ENCODE data around the gene KRTAP10-1. TPM values are rescaled to one million over a fixed set of nuclear protein-coding genes. Genes with fewer than 3 reads are reported as not detected.
"Not testable (repeated sequence)": the region's sequence is repeated elsewhere in the genome, so short reads cannot be mapped to it uniquely, and the experiment has no call there.

Gene KRTAP10-1
- total RNA-seq, 1 experiment from 2014 or later: not detected

DNA sequence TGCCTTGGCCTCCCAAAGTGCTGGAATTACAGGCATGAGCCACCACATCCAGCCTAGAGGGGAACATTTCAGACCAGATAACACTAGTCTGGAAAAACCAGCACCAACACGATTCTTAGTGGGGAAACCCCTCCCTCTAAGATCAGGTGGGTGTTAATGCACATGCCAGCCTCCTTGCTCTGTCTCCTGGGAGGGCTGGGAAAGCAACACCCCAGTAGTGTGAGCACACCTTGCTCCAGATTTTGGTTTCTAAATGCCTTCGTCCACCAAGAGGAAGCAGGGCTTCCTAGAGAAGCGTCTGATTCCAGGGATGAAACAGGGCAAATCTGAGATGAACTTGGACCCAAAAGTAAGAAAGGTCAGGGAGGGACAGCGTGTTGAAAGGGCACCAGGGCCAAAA is 31.3 kb upstream of the KRTAP10-1 start:
- no peak for DNase-seq (ENCODE audit: low spot score)

DNA sequence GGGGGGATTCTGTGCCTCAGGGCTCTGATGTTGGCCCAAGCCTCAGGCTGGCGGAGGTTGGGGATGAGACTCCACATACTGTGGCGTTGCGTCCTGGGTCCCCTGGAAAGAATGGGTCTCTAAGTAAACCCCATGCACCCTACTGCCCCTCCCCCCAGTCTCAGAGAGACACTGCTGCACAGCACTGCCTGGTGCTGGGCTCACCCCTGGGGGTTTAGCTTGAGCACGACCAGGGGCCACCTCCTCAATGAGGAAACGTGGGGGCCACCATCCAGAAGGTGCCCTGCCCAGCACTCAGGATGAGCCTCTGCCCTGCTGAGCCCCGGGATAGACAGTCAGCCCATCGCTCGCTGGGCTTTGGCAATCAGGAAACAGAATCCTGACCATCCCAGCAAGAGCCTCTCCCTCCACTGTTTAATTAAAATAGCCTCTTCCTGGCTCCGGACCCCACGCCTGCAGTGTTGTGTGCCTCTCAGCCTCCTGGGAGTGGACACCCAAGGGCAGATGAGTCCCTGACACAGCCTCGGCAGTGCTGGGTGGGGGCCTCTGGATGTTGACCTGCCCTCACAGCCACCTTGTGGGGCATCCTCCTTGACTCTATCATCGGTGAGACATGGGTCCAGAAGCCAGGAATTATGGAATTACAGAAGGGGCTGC is 30.0 kb upstream of the KRTAP10-1 start:
- no peak for DNase-seq (ENCODE audit: low spot score)

DNA sequence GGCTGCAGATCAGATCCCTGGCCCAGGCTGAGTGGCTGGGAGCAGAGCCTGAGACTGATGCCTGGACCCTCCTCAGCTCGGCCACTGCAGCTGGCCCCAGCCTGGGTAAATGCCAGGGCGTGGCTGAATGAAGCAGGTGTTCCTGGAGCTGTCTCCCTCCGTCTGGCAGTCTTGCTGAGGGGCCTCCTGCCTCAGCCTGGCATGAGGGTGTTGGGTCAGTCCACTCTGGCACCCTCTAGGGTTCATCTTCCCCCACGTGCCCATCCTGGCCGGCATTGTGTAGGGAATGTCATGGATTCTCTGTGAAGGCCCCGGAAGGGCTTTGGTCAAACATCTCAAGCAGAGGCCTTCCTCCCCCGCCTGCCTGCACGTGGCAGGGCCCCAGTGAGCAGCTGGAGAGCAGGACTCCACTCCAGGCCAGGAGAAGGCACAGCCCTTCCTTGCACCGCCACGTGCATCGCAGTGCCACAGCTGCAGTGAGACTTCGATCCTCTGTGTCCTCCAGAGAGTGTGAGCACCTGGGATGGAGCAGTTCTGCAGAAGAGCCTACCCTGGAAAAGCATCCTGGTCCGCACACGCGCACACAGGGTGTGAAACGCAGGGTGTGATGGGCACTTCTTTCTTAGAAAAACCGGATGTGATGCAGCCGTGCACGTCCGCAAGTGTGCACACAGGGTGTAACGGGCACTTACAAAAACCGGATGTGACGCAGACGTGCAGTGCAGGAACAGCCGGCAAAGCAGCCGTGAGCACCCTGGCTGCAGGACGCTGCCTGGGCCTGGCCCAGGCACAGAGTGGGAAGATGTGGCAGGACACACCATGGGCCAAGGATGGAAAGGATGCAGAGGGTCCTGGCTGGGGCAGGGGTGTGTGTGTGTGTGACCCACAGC is 28.9 kb upstream of the KRTAP10-1 start:
- no peak for DNase-seq (ENCODE audit: low spot score)

DNA sequence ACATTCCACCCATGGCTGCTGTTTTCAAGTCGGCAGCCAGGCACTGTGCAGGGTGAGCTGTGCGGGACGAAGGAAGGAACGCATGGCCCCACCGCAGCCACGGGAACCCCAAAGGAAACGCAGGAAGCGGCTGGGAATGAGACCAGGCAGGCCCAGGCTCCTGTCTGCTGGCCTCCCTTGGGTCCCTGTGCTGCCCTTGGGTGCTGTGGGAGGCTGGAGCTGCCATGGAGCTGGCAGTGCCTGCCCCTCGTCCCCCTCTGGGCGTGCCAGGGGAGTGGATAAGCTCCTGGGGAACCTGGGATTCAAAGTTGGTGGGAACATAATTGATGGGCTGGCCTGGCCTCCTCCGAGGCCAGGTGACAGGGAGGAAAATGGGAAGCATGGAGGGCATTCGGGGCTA is 28.3 kb upstream of the KRTAP10-1 start:
- no peak for DNase-seq (ENCODE audit: low spot score)

DNA sequence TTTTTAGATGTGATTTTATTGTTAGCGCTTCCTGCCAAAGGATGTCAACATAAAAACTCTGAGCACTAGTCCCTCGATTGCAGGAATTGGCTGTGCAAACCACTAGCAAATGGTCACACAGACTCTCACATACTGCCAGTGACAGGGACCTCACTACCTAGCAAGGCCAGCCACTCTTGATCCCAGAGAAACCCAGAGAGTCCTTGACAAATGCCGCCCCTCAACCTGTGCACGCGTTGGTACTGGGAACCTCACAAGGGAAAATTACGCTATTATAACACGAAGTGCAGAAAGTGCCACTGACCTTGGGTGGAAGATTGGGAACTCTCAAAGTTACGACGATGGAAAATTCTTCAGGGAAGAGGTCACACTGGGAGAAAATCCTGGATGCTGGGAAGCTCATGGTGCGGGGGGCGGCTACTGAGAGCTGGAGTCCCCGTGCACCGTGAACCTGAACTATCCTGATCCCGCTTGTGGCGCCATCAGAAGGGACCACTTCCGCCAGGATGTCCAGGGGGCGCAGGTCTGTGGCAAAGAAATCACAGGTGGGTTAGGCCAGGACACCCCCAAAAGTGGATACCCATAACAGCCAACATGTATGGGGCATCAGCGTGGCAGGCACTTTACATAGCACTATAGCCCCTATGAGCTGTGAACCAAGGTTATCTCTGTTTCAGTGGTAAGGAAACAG is 27.6 kb upstream of the KRTAP10-1 start:
- DNase-seq (ENCODE audit: low spot score): no peak

DNA sequence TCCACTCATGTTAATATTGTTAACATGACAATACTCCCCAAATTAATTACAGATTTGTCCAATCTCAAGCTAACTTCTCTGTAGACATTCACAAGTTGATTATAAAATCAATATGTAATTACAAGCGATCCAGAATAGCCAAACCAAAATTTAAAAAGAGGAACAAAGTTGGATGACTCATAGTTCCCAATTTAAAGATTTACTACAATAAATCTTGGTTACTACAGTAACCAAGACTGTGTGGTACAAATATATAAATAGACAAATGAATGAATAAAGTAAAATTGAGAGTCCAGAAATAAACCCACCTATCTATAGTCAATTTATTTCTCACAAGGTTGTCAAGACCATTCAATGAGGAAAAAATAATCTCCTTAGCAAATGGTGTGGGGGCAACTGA is 26.4 kb upstream of the KRTAP10-1 start:
- no peak for DNase-seq (ENCODE audit: low spot score)

DNA sequence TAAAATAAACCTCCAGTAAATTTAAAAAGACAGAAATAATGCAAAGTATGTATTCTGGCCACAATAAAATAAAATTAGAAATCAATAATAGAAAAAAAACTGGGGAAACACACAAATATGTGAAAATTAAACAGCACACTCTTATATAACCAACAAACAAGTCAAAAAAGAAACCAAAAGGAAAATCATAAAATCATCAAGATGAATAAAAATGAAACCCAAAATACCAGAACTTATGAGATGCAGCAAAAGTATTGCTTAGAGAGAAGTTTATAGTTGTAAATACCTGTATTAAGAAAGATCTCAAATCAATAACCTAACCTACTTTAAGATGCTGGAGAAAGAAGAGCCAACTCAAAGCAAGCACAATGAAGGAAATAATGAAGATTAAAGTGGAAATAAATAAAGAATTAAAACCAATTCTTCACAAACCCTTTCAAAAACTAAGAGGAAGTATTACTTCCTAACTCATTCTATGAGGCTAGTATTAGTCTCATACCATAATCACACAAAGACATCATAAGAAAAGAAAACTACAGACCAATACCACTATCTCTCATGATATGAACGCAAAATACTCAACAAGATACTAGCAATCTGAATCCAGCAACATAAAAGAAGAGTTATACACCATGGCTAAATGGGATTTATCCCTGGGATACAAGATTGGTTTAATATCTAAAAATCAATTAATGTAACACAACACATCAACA is 25.0 kb upstream of the KRTAP10-1 start:
- no peak for DNase-seq (ENCODE audit: low spot score)

DNA sequence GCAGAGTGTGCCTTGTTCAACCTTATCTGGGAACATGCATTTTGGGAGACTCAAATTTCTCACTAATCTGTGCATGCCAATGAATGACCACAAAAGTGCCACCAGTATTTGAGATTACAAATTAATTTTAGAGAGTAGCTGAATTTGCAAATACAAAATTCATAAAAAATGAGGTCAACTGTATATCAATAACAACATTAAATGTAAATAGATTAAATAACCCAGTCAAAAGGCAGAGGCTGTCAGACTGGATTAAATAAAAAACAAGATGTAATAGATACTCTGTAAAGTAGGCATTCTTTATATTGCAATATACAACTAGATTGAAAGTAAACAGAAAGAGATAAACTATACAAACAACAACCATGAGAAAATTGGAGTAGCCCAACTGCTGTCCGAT is 24.1 kb upstream of the KRTAP10-1 start:
- DNase-seq (ENCODE audit: low spot score): no peak

DNA sequence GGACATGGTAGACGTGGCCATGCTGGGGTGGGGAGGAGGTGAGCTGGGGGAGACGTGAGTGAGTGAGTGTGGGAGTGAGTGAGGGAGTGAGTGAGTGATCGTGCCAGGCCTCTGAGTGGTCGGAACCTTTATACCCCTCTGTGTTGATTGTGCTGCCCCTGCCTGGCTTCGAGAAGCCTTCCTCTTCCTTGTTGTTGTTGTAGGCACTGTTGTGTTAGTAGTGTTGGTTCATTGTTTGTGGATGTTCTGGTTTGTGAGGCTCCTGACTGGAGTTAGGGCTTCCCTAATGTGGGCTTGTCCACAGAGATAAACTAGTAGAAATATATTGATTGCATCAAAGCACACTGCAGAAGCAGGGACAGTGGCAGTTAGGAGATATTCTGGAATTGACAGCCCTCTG is 18.7 kb upstream of the KRTAP10-1 start, which contains the start of gene KRTAP10-3:
Gene KRTAP10-3 (minus strand): TSS at position 101 of the 400 bp plus-strand sequence. CDS start 80 bp downstream, at position 21.
- no peak for DNase-seq (ENCODE audit: low spot score)

DNA sequence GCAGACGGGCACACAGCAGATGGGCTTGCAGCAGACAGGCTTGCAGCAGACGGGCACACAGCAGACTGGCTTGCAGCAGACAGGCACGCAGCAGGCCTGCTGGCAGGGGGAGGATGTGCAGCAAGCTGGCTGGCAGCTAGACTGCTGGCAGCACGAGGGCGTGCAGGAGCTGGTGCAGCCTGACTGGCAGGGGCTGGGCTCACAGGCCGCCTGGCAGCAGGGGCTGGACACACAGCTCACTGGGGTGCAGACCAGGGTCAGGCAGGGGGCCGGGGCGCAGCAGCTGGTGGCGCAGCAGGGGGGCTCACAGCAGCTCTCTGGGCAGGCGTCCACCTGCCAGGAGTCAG is 18.3 kb upstream of the KRTAP10-1 start:
- not testable (repeated sequence) for DNase-seq (ENCODE audit: low spot score)

DNA sequence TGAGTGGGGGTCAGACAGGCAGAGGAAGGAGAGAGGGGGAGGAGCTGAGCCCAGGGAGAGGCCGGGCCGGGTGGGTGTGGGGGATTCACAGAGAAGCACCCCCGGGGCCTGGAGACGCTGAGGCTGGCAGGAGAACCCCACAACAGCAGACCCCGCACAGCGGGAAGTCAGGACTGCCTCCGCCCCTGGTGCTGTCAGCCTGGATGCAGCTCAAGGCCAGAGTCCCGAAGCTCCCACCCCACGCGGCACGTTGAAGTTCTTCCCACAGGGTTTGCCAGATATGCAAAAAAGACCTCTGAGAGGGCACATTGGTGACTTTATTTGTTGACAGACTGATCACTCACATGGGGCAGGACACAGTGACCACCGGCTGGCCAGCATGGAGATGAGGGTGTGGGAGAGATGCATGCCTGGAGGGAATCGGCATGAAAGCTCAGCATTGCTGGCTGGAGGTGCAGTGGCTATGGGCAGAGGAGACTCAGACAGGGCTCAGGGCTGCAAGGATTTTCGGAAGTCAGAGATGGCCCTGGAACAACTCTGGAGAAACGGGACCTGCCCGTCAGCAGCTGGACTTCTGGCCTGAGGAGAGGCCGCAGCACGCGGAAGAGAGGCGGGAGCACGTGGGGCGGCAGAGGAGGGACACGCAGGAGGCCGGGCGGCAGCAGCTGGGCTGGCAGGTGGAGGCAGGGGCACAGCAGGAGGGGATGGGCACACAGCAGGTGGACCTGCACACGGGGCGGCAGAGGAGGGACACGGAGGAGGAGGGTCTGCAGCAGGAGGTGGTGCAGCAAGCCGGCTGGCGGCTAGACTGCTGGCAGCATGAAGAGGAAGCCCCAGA is 17.7 kb upstream of the KRTAP10-1 start:
- no peak for DNase-seq (ENCODE audit: low spot score)

DNA sequence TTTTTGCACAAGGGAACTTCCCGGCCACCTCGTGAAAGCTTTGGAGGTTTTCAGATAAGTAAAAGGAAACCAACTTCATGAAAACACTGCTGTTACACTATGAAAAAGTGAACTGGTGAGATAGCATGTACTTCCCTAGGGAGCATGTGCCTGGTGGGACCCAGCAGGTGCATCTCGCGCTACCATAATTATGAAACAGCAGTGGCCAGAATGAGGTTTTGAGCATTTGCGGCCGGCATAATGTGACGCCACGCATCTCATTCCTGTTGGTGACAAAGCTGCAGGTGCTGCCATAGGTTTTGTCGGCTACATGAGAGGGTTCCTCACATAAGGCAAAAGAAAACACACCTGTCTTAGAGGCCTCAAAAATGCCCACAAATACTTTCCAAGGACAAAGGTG is 16.9 kb upstream of the KRTAP10-1 start:
- DNase-seq (ENCODE audit: low spot score): no peak

DNA sequence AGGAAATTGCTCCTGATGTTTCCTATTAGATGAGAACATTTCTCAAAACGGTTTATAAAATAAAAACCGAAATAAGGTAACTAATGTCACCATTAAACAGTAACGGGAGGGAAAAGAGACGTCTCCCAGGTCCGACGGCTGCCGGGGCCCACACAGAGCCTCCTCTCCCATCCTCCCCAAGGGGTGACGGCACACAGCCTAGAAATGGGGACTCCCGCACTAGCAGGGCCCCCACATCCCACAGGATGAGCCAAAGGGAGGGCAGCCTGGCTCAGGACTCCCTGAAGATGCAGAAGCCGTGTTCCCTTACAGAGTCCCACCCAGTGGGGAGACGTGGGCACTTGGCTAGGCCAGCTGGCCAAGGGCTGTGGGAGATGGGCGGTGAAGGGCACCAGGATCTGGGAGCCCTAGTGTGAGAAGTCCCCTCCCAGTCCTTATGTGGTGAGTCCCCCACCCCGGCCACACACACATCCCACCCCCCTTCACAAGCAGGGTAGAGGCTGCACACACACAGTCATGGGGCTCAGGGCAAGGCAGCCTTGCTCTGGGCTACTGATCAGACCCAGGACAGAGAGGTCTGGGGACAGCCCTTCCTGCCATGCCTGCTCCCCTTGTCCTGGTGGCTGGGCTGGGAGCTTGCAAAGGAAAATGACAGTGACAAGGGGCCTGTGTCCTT is 15.3 kb upstream of the KRTAP10-1 start:
- no peak for DNase-seq (ENCODE audit: low spot score)

DNA sequence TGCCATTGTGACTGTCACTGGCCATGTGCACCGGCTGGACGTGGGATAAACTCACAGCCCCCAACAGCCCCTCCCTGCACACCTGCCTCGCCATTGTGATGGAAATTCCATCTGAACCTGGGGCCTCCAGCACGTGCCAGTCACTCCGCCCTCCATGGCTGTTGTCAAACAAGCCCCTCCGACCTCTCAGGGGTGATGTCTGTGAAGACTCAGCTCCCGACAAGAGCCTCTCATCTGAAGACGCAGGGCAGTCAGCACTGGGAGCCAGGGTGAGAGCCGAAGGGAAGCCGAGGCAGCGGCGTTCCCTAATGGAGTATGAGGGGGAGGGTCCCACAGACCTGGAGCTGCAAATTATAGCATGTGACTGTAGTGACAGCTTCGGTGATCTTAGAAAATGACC is 12.7 kb upstream of the KRTAP10-1 start:
- DNase-seq (ENCODE audit: low spot score): no peak

DNA sequence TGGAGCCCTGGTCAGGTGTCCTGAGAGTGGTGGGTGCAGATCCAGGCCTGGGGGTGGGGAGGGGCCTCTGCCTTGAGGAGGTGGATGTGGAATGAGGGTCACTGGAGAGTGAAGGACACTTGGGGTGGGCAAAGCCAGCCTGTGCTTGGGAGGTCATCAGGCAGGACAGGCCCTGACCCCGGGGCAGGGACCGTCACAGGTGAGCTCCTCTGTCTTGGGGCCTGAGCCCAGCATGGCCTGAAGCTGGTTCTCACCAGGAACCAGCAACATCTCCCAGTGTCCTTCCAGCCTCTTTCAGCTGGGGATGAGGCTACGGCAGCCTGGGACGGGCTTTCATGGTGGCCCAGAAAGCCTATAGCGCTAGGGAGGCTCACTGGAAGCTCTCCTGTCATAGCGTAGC is 12.1 kb upstream of the KRTAP10-1 start:
- no peak for DNase-seq (ENCODE audit: low spot score)

DNA sequence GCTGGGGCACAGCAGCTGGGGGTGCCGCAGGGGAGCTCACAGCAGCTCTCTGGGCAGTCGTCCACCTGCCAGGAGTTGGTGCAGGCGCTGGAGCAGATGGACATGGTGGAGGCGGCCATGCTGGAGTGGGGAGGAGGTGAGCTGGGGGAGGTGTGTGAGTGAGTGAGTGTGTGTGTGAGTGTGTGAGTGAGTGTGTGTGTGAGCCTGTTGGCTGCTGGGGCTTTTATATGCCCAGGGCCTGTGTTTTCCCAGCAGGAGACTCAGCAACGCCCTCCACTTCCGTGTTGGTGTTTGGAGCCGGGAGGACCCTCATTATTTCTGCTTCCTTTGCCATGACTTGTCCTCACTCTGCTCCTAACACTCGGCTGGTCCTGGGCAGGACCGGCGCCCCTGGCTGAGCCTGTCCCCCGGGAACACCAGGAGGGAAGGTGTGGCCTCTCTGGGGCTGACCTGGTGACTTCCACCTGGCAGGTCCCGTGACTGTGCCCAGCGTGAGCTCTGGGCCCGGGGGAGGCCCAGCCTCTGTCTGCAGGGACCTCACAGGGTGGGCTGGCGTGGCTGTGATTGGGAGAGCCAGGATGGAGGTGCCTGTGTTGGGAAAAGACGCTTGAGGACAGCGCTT is 11.5 kb upstream of the KRTAP10-1 start, which contains the start of gene KRTAP10-2:
Gene KRTAP10-2 (minus strand): TSS at position 166 of the 622 bp plus-strand sequence. CDS start 47 bp downstream, at position 119.
- DNase-seq (ENCODE audit: low spot score): no peak

DNA sequence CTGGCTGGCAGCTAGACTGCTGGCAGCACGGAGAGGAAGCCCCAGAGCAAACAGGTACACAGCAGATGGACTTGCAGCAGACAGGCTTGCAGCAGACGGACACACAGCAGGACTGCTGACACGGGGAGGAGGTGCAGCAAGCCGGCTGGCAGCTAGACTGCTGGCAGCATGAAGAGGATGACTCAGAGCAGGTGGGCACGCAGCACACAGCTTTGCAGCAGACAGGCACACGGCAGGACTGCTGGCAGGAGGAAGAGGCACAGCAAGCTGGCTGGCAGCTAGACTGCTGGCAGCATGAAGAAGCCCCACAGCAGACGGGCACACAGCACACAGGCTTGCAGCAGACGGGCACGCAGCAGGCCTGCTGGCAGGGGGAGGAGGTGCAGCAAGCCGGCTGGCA is 10.8 kb upstream of the KRTAP10-1 start:
- DNase-seq (ENCODE audit: low spot score): no peak

DNA sequence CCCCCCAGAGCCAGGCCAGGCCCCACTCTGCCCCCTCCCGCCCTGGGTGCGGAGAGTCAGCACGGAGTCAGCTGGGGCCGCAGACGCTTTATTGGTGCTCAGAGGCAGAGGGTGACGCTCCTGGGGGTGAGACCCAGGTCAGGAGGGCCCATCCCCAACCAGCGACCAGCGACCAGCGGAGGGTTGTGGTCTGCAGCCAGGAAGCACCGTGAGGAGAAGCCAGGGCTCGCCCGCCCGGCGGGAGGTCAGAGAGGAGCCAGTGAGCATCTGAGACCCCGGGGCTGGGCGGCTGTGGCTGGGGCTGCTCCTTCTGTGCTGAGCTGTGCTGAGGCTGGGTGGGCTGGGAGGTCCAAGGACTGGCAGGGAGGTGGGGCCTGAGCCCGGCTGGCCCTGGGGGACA is 10.3 kb upstream of the KRTAP10-1 start:
- DNase-seq (ENCODE audit: low spot score): not testable (repeated sequence)

DNA sequence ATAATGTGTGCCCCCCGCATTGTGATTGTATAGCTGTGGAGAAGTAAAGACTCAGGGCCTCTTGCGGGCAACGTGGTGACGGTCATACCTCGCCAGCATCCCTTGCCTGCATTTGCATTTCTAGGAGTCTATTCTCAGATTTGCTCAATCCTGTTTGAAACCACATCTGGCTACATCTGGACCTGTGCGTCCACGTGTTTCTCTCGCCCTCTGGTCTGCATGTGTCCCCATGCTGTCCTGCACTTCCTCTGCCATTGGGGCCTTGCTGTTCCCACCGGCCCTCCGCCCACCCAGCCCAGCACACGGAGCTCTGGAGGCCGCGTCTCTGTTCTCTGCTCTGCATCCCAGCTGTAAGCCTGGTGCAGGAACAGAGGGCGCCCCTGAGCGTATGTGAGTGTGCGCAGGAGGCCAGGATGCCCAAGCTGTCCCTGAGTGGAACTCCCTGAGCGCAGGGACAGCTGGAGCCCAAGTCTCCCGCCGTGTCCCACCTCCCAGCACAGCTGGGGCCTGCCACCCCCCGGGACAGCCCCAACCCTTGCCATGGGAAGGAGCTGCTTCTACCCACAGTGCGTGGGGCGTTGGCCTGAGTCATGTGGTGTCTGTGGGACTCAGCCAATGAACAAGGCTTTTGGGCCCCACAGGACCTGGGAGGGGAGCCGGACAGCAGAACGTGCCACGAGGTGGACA is 9.7 kb upstream of the KRTAP10-1 start:
- no peak for DNase-seq (ENCODE audit: low spot score)
